Erythroblast (primary cell): ENCODE measurements around the gene DND1.

Experiments used
- GATA1 ChIP-seq: IDR thresholded peaks from 2 replicates; pipeline ENCODE4 v1.6.1; 2011; ENCODE audit warnings: low read depth, mild to moderate bottlenecking, control low read depth, low read length, moderate library complexity
- POLR2A ChIP-seq: IDR thresholded peaks from 2 replicates; pipeline ENCODE4 v1.6.1; 2011; ENCODE audit warnings: mild to moderate bottlenecking, low read length

GRCh38 chr5:140711794-140712193 is 38.4 kb upstream of the DND1 start:
- TF ChIP-seq POLR2A (no peak), GATA1 (no peak)
